ENCODE data around the gene FAM149A. TPM values are rescaled to one million over a fixed set of nuclear protein-coding genes. Genes with fewer than 3 reads are reported as not detected.

Gene FAM149A
- total RNA-seq, 4 donors from 2014 or later: 8.1 to 13.4 (median 9.7) TPM

GRCh38 chr4:186067757-186068385, 36.6 kb upstream of the FAM149A start:
- 58 to 60% methylated on average over 9 of the region's 9 CpGs for WGBS, 2 donors
- Histone ChIP-seq H3K4me1 (peaks cover 0 to 15% of the 10 kb centered on the region in 2 donors), H3K36me3 (no peaks in the 10 kb centered on the region), H3K9me3 (no peaks in the 10 kb centered on the region), H3K4me3 (replicated peaks in 1 of 3) (peak overlapping the region in 1 of 3 donors; percentile 60), H3K27me3 (no peaks in the 10 kb centered on the region), H3K27ac (peak overlapping the region in 1 of 3 donors; percentile 70)
- intact Hi-C loops (cut with DNase I): no loop called here
- peak; percentile 44 to 51 for DNase-seq
- no peak for TF ChIP-seq POLR2A (IDR thresholded peaks at IDR 0.05)
- peak in 4 of 6 experiments; percentile 10 to 41 (median 36) for TF ChIP-seq CTCF (IDR thresholded peaks at IDR 0.05)

- intact Hi-C loops (cut with DNase I): no loop called here
Measured at GRCh38 chr4:186068581-186069348, 35.7 kb upstream of the FAM149A start, which contains the start of gene TLR3. Gene TLR3, plus strand, starts transcription at chr4:186069156. Its CDS starts 7,464 bp downstream, at chr4:186076620.

GRCh38 chr4:186069729-186070128, 34.8 kb upstream of the FAM149A start:
- TF ChIP-seq POLR2A (IDR thresholded peaks at IDR 0.05) (no peak), CTCF (IDR thresholded peaks at IDR 0.05) (no peak)
- H3K4me1 ChIP-seq: peaks cover 0 to 15% of the 10 kb centered on the region in 2 donors
- 80 to 83% methylated on average over 4 of the region's 4 CpGs for WGBS, 2 donors
- no peaks in the 10 kb centered on the region for H3K36me3 ChIP-seq
- H3K4me3 ChIP-seq (replicated peaks in 1 of 3): peak overlapping the region in 2 of 3 donors; percentile 32 to 60
- no peaks in the 10 kb centered on the region for H3K9me3 ChIP-seq
- DNase-seq: no peak
- H3K27me3 ChIP-seq: no peaks in the 10 kb centered on the region
- peak overlapping the region in 1 of 3 donors; percentile 70 for H3K27ac ChIP-seq
- intact Hi-C loops (cut with DNase I): no loop called here

More at GRCh38 chr4:186068581-186069348, 35.7 kb upstream of the FAM149A start, which contains the start of gene TLR3:
- no peak for TF ChIP-seq CTCF (IDR thresholded peaks at IDR 0.05)
- TF ChIP-seq POLR2A (IDR thresholded peaks at IDR 0.05): no peak
- Histone ChIP-seq H3K4me1 (peaks cover 0 to 15% of the 10 kb centered on the region in 2 donors), H3K9me3 (no peaks in the 10 kb centered on the region), H3K27me3 (no peaks in the 10 kb centered on the region), H3K36me3 (no peaks in the 10 kb centered on the region), H3K27ac (peak within 1 kb of the TSS; percentile 39 to 70 (median 46)), H3K4me3 (replicated peaks in 1 of 3) (peak within 1 kb of the TSS in 2 of 3 donors; percentile 32 to 60)
- WGBS, 2 donors: 1% methylated on average over 12 of the region's 12 CpGs
- peak; percentile 20 to 24 for DNase-seq

- no peak for TF ChIP-seq POLR2A (IDR thresholded peaks at IDR 0.05)
- 92 to 99% methylated on average over 9 to 10 of the region's 10 CpGs for WGBS, 2 donors
- Histone ChIP-seq H3K27ac (no peak overlapping the region), H3K4me1 (peaks cover 0 to 15% of the 10 kb centered on the region in 2 donors), H3K27me3 (no peaks in the 10 kb centered on the region), H3K4me3 (replicated peaks in 1 of 3) (no peak overlapping the region), H3K9me3 (no peaks in the 10 kb centered on the region), H3K36me3 (no peaks in the 10 kb centered on the region)
- DNase-seq: no peak
- intact Hi-C loops (cut with DNase I): no loop called here
Measured at GRCh38 chr4:186072516-186072915, 32.0 kb upstream of the FAM149A start.

GRCh38 chr4:186074189-186074588, 30.3 kb upstream of the FAM149A start:
- intact Hi-C loops (cut with DNase I): no loop called here
- peaks cover 0 to 9% of the 10 kb centered on the region in 2 donors for H3K4me1 ChIP-seq
- no peaks in the 10 kb centered on the region for H3K27me3 ChIP-seq
- H3K9me3 ChIP-seq: no peaks in the 10 kb centered on the region
- 74 to 77% methylated on average over 7 of the region's 7 CpGs for WGBS, 2 donors
- no peaks in the 10 kb centered on the region for H3K36me3 ChIP-seq
- H3K4me3 ChIP-seq (replicated peaks in 1 of 3): no peak overlapping the region
- peak in 1 of 2 donors; percentile 7 for DNase-seq
- TF ChIP-seq POLR2A (IDR thresholded peaks at IDR 0.05) (no peak), CTCF (IDR thresholded peaks at IDR 0.05) (no peak)
- no peak overlapping the region for H3K27ac ChIP-seq

Data from thyroid gland (tissue), 4 donors.